H9 (cell line): Measurements from ENCODE around the gene ATRN. TPM values are rescaled to one million over a fixed set of nuclear protein-coding genes. Genes with fewer than 3 reads are reported as not detected.

Experiments used
- DNase-seq: peaks from one replicate; pipeline ENCODE4 v3.0.0-alpha.2; 2017
- H2AFZ ChIP-seq: one replicate; pipeline ENCODE4 v1.6.1; 2013; ENCODE audit warnings: mild to moderate bottlenecking, low read length, control low read depth, moderate library complexity
- H2AK5ac ChIP-seq: 2 replicates; pipeline ENCODE4 v1.6.1; 2013; ENCODE audit warnings: low read length, control low read depth, mixed read lengths; ENCODE audit not compliant: insufficient read length
- H2BK120ac ChIP-seq: one replicate; pipeline ENCODE4 v1.6.1; 2013; ENCODE audit warnings: low read depth, mild to moderate bottlenecking, low read length, control low read depth, inconsistent platforms; ENCODE audit not compliant: poor library complexity, severe bottlenecking
- H2BK12ac ChIP-seq: 2 replicates; pipeline ENCODE4 v1.6.1; 2013; ENCODE audit warnings: low read length, control low read depth, mixed read lengths, low read depth; ENCODE audit not compliant: insufficient read length
- H2BK15ac ChIP-seq: 2 replicates; pipeline ENCODE4 v1.6.1; 2013; ENCODE audit warnings: low read depth, low read length, control low read depth
- H2BK20ac ChIP-seq: one replicate; pipeline ENCODE4 v1.6.1; 2013; ENCODE audit warnings: low read depth, mild to moderate bottlenecking, low read length, control low read depth, inconsistent platforms; ENCODE audit not compliant: poor library complexity, severe bottlenecking
- H2BK5ac ChIP-seq: 2 replicates; pipeline ENCODE4 v1.6.1; 2013; ENCODE audit warnings: low read length, control low read depth, mixed read lengths; ENCODE audit not compliant: insufficient read length
- H3K14ac ChIP-seq: 2 replicates; pipeline ENCODE4 v1.6.1; 2013; ENCODE audit warnings: low read length, control low read depth; ENCODE audit not compliant: insufficient read depth
- H3K18ac ChIP-seq: 2 replicates; pipeline ENCODE4 v1.6.1; 2013; ENCODE audit warnings: low read depth, mild to moderate bottlenecking, mixed read lengths, low read length, control low read depth; ENCODE audit not compliant: insufficient read length
- H3K23ac ChIP-seq: 2 replicates; pipeline ENCODE4 v1.6.1; 2013; ENCODE audit warnings: low read length, control low read depth, mixed read lengths, low read depth; ENCODE audit not compliant: insufficient read length
- H3K23me2 ChIP-seq: 2 replicates; pipeline ENCODE4 v1.6.1; 2013; ENCODE audit warnings: low read depth, mild to moderate bottlenecking, mixed read lengths, low read length, control low read depth; ENCODE audit not compliant: insufficient read length, poor library complexity, severe bottlenecking
- H3K27ac ChIP-seq: 2 replicates; pipeline ENCODE4 v1.5.1; 2013; ENCODE audit warnings: low read length, control low read depth, mixed read lengths, low read depth; ENCODE audit not compliant: insufficient read length
- H3K27me3 ChIP-seq: 2 replicates; pipeline ENCODE4 v1.6.1; 2013; ENCODE audit warnings: low read length, control low read depth, inconsistent platforms; ENCODE audit not compliant: insufficient read depth
- H3K4ac ChIP-seq: 2 replicates; pipeline ENCODE4 v1.6.1; 2013; ENCODE audit warnings: low read depth, mild to moderate bottlenecking, control low read depth, inconsistent platforms, low read length, moderate library complexity
- H3K4me1 ChIP-seq: 2 replicates; pipeline ENCODE4 v1.6.1; 2013; ENCODE audit warnings: low read length, control low read depth, inconsistent platforms; ENCODE audit not compliant: insufficient read depth
- H3K4me2 ChIP-seq: 2 replicates; pipeline ENCODE4 v1.6.1; 2013; ENCODE audit warnings: low read length, control low read depth, mixed read lengths; ENCODE audit not compliant: insufficient read length, insufficient read depth
- H3K56ac ChIP-seq: 2 replicates; pipeline ENCODE4 v1.6.1; 2013; ENCODE audit warnings: low read depth, mild to moderate bottlenecking, mixed read lengths, low read length, control low read depth; ENCODE audit not compliant: insufficient read length
- H3K79me1 ChIP-seq: 2 replicates; pipeline ENCODE4 v1.6.1; 2013; ENCODE audit warnings: low read depth, mild to moderate bottlenecking, moderate library complexity, low read length, control low read depth, inconsistent platforms; ENCODE audit not compliant: insufficient read depth, poor library complexity, severe bottlenecking
- H3K79me2 ChIP-seq: 2 replicates; pipeline ENCODE4 v1.6.1; 2013; ENCODE audit warnings: low read length, control low read depth, inconsistent platforms; ENCODE audit not compliant: insufficient read depth
- H3K9ac ChIP-seq: 2 replicates; pipeline ENCODE4 v1.6.1; 2013; ENCODE audit warnings: low read length, control low read depth, mixed read lengths; ENCODE audit not compliant: insufficient read length; ENCODE audit errors: extremely low read depth
- H3K9me3 ChIP-seq: one replicate; pipeline ENCODE4 v1.6.1; 2013; ENCODE audit warnings: low read depth, low read length, inconsistent platforms; ENCODE audit not compliant: control insufficient read depth
- H3T11ph ChIP-seq: one replicate; pipeline ENCODE4 v1.6.1; 2013; ENCODE audit warnings: mild to moderate bottlenecking, low read length, control low read depth, inconsistent platforms
- H4K20me1 ChIP-seq: one replicate; pipeline ENCODE4 v1.6.1; 2013; ENCODE audit not compliant: control insufficient read depth, insufficient read length, insufficient read depth
- H4K5ac ChIP-seq: 2 replicates; pipeline ENCODE4 v1.6.1; 2013; ENCODE audit warnings: low read depth, mild to moderate bottlenecking, mixed read lengths, low read length, control low read depth; ENCODE audit not compliant: insufficient read length
- H4K8ac ChIP-seq: replicated peaks from 2 replicates; pipeline ENCODE4 v1.6.1; 2013; ENCODE audit warnings: low read length, control low read depth, mixed read lengths, low read depth; ENCODE audit not compliant: insufficient read length
- H4K91ac ChIP-seq: 2 replicates; pipeline ENCODE4 v1.6.1; 2013; ENCODE audit warnings: low read depth, mild to moderate bottlenecking, moderate library complexity, mixed read lengths, low read length, control low read depth; ENCODE audit not compliant: insufficient read length
- H3K27ac Mint-ChIP-seq, 3 experiments: 2 replicates in 2 of 3; 3 replicates in 1 of 3; pipeline ENCODE4 v1.8.0; 2020 to 2021; ENCODE audit warnings: mixed read lengths in 3 of 3, mild to moderate bottlenecking in 1 of 3, moderate library complexity in 1 of 3
- H3K27me3 Mint-ChIP-seq: 2 replicates; pipeline ENCODE4 v1.8.0; 2021; ENCODE audit warnings: low read depth, mild to moderate bottlenecking, moderate library complexity, mixed read lengths
- H3K36me3 Mint-ChIP-seq, 3 experiments: 2 replicates in 2 of 3; 3 replicates in 1 of 3; pipeline ENCODE4 v1.8.0; 2020 to 2021; ENCODE audit warnings: low read depth in 3 of 3, mixed read lengths in 3 of 3; ENCODE audit not compliant: insufficient read depth in 1 of 3
- H3K4me1 Mint-ChIP-seq, 2 experiments: 2 replicates each; pipeline ENCODE4 v1.8.0; 2020; ENCODE audit warnings: mixed read lengths in 2 of 2
- H3K4me3 Mint-ChIP-seq, 2 experiments: 2 replicates in 1 of 2; 3 replicates in 1 of 2; pipeline ENCODE4 v1.8.0; 2020 to 2021; ENCODE audit warnings: mild to moderate bottlenecking in 2 of 2, mixed read lengths in 2 of 2, moderate library complexity in 1 of 2
- H3K9me3 Mint-ChIP-seq, 2 experiments: 2 replicates in 1 of 2; 3 replicates in 1 of 2; pipeline ENCODE4 v1.8.0; 2020; ENCODE audit warnings: mild to moderate bottlenecking in 2 of 2, mixed read lengths in 2 of 2, moderate library complexity in 1 of 2
- WGBS: extraction: QIAGEN DNeasy Blood & Tissue Kit; methylation state at CpG from one replicate; pipeline ENCODE4 v1.1.7; 2013; ENCODE audit warnings: missing lambda C conversion rate, low lambda C conversion rate, mixed read lengths; ENCODE audit not compliant: insufficient read length; ENCODE audit errors: extremely low coverage; 5-methylcytosine and 5-hydroxymethylcytosine counted together
- total RNA-seq: library from RNA; stranded (reverse); gene quantifications from 2 replicates; pipeline ENCODE4 v1.2.1, GENCODE V29; 2021
- TF ChIP-seq, protein P1 (sequence below): fragments of 200-600 bp; sonication (generic); conservative IDR thresholded peaks from 3 replicates; pipeline ENCODE4 v1.8.0; 2021; ENCODE audit warnings: antibody characterized with exemption, mild to moderate bottlenecking

Gene ATRN
- total RNA-seq, 1 experiment from 2014 or later, result 23.1 TPM

DNA sequence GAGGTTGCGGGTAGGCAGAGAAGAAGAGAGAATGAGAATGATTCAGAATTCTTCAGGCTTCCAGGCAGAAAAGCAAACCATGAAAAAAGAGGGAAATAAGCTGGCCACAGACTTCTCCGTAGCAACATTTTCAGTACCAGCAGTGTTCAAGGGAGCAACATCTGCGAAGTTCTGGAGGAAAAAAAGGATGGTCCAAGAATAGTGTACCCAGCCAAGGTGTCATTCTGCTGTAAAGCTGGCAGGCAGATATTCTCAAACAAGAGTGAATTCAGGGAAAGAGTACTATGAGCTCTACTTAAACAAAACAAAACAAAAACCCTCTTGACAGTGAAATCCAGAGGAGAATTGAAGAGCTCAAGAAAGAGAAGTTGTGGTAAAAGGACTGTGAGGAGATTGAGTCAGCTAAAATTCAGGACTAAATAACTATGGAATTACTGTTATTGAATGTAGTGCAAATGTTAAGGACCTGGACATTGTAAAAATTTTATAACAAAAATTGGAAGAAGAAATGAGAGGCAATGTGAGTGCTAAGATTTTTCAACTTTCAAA, 86.5 kb downstream of the ATRN start:
- Histone ChIP-seq H4K8ac (no peak overlapping the region), H3K56ac (no peak overlapping the region), H3K79me1 (no peaks in the 10 kb centered on the region), H3K18ac (no peak overlapping the region), H4K91ac (no peak overlapping the region), H4K20me1 (no peaks in the 10 kb centered on the region), H3K4me2 (no peak overlapping the region), H2BK20ac (no peak overlapping the region), H3K9ac (no peak overlapping the region), H2BK12ac (no peak overlapping the region), H3K9me3 (no peaks in the 10 kb centered on the region), H4K5ac (no peak overlapping the region), H3K23ac (no peak overlapping the region), H2BK15ac (no peak overlapping the region), H3K14ac (no peak overlapping the region), H3K27me3 (no peaks in the 10 kb centered on the region), H3K23me2 (no peaks in the 10 kb centered on the region), H3K4ac (no peak overlapping the region), H2BK120ac (no peak overlapping the region), H2BK5ac (no peak overlapping the region), H3K4me1 (no peaks in the 10 kb centered on the region), H3K79me2 (no peaks in the 10 kb centered on the region), H2AK5ac (no peak overlapping the region), H3T11ph (no peak overlapping the region), H2AFZ (no peak overlapping the region), H3K27ac (no peak overlapping the region)
- Mint-ChIP-seq H3K27ac (peak overlapping the region in 1 of 3 experiments; percentile 3; a peak in 1 of 7 replicates), H3K36me3 (peaks cover 0 to 8% (median 0%) of the 10 kb centered on the region in 3 experiments; a peak in 1 of 7 replicates), H3K9me3 (no peaks in the 10 kb centered on the region), H3K4me3 (no peak overlapping the region), H3K27me3 (no peaks in the 10 kb centered on the region), H3K4me1 (no peaks in the 10 kb centered on the region)
- no peak for DNase-seq
- WGBS, result no CpG with 5 or more reads among the region's 3 CpGs
- TF ChIP-seq, protein P1, sequence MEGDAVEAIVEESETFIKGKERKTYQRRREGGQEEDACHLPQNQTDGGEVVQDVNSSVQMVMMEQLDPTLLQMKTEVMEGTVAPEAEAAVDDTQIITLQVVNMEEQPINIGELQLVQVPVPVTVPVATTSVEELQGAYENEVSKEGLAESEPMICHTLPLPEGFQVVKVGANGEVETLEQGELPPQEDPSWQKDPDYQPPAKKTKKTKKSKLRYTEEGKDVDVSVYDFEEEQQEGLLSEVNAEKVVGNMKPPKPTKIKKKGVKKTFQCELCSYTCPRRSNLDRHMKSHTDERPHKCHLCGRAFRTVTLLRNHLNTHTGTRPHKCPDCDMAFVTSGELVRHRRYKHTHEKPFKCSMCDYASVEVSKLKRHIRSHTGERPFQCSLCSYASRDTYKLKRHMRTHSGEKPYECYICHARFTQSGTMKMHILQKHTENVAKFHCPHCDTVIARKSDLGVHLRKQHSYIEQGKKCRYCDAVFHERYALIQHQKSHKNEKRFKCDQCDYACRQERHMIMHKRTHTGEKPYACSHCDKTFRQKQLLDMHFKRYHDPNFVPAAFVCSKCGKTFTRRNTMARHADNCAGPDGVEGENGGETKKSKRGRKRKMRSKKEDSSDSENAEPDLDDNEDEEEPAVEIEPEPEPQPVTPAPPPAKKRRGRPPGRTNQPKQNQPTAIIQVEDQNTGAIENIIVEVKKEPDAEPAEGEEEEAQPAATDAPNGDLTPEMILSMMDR, result no peak
